ENCODE results near the gene SLC2A2. TPM values are rescaled to one million over a fixed set of nuclear protein-coding genes. Genes with fewer than 3 reads are reported as not detected.
"Not testable (repeated sequence)": the region's sequence is repeated elsewhere in the genome, so short reads cannot be mapped to it uniquely, and the experiment has no call there.

SLC2A2 gene
- total RNA-seq, 1 experiment from 2014 or later = 0.03 TPM

- no peaks in the 10 kb centered on the region; the same call in 1 of the 2 replicates for H3K9me3 ChIP-seq
- no peaks in the 10 kb centered on the region for H3K27me3 ChIP-seq
- H3K36me3 ChIP-seq = no peaks in the 10 kb centered on the region
- no peak overlapping the region for H3K4me3 ChIP-seq
- DNase-seq = no peak
These were observed 51.6 kb downstream of the SLC2A2 start for GRCh38 chr3:170974872-170975271.

- not testable (repeated sequence) for H3K36me3 ChIP-seq, DNase-seq, H3K4me3 ChIP-seq, H3K9me3 ChIP-seq, H3K27me3 ChIP-seq
These were observed 53.6 kb downstream of the SLC2A2 start for GRCh38 chr3:170972917-170973316.

- no peak for DNase-seq
- Histone ChIP-seq H3K27me3 (no peaks in the 10 kb centered on the region), H3K36me3 (no peaks in the 10 kb centered on the region), H3K9me3 (no peaks in the 10 kb centered on the region), H3K4me3 (no peak overlapping the region)
These were observed 59.4 kb downstream of the SLC2A2 start for GRCh38 chr3:170967126-170967525.

- Histone ChIP-seq H3K36me3 (no peaks in the 10 kb centered on the region), H3K4me3 (no peak overlapping the region), H3K27me3 (no peaks in the 10 kb centered on the region), H3K9me3 (no peaks in the 10 kb centered on the region)
- DNase-seq = no peak
These were observed 60.0 kb downstream of the SLC2A2 start for GRCh38 chr3:170966495-170966894.

GRCh38 chr3:170962411-170962810 is 64.1 kb downstream of the SLC2A2 start:
- Histone ChIP-seq H3K4me3 (no peak overlapping the region), H3K27me3 (no peaks in the 10 kb centered on the region)
- DNase-seq = no peak

GRCh38 chr3:170961616-170962400 is 64.7 kb downstream of the SLC2A2 start:
- Histone ChIP-seq H3K36me3 (no peaks in the 10 kb centered on the region), H3K27me3 (no peaks in the 10 kb centered on the region)
- no peak for DNase-seq

More at GRCh38 chr3:170962411-170962810, 64.1 kb downstream of the SLC2A2 start:
- H3K9me3 ChIP-seq = no peaks in the 10 kb centered on the region
- H3K36me3 ChIP-seq = no peaks in the 10 kb centered on the region

GRCh38 chr3:170959457-170959856 is 67.1 kb downstream of the SLC2A2 start:
- no peak for DNase-seq
- Histone ChIP-seq H3K27me3 (no peaks in the 10 kb centered on the region), H3K36me3 (no peaks in the 10 kb centered on the region), H3K9me3 (no peaks in the 10 kb centered on the region), H3K4me3 (no peak overlapping the region)

More at GRCh38 chr3:170961616-170962400, 64.7 kb downstream of the SLC2A2 start:
- Histone ChIP-seq H3K9me3 (no peaks in the 10 kb centered on the region), H3K4me3 (no peak overlapping the region)

GRCh38 chr3:170956647-170957046 is 69.9 kb downstream of the SLC2A2 start:
- Histone ChIP-seq H3K9me3 (no peaks in the 10 kb centered on the region), H3K36me3 (no peaks in the 10 kb centered on the region), H3K4me3 (no peak overlapping the region), H3K27me3 (no peaks in the 10 kb centered on the region)
- no peak for DNase-seq

- H3K4me3 ChIP-seq = no peak overlapping the region
- peaks cover 3% of the 10 kb centered on the region; the same call in 1 of the 2 replicates for H3K27me3 ChIP-seq
- H3K36me3 ChIP-seq = no peaks in the 10 kb centered on the region
- H3K9me3 ChIP-seq = no peaks in the 10 kb centered on the region
- DNase-seq = no peak
These were observed 72.8 kb downstream of the SLC2A2 start for GRCh38 chr3:170953736-170954135.

GRCh38 chr3:170953229-170953628 is 73.3 kb downstream of the SLC2A2 start:
- peaks cover 3% of the 10 kb centered on the region; the same call in 1 of the 2 replicates for H3K27me3 ChIP-seq
- no peaks in the 10 kb centered on the region for H3K9me3 ChIP-seq
- H3K4me3 ChIP-seq = no peak overlapping the region
- no peaks in the 10 kb centered on the region for H3K36me3 ChIP-seq
- no peak for DNase-seq

GRCh38 chr3:170949211-170949610 is 77.3 kb downstream of the SLC2A2 start:
- H3K9me3 ChIP-seq = no peaks in the 10 kb centered on the region
- H3K4me3 ChIP-seq = no peak overlapping the region
- no peaks in the 10 kb centered on the region for H3K36me3 ChIP-seq
- no peak for DNase-seq
- H3K27me3 ChIP-seq = peaks cover 3% of the 10 kb centered on the region; the same call in 1 of the 2 replicates

- no peak for DNase-seq
- Histone ChIP-seq H3K36me3 (no peaks in the 10 kb centered on the region), H3K4me3 (no peak overlapping the region), H3K27me3 (peaks cover 3% of the 10 kb centered on the region; the same call in 1 of the 2 replicates), H3K9me3 (peaks cover 2% of the 10 kb centered on the region; the same call in 1 of the 2 replicates)
These were observed 79.3 kb downstream of the SLC2A2 start for GRCh38 chr3:170947018-170947769.

Other genes starting within 250 kb of the SLC2A2 start
- gene RPL22L1, start 156.5 kb downstream of the SLC2A2 start, total RNA-seq (2014; rRNA removed; shearing (Covaris generic); ENCODE audit: low replicate concordance) = 249 and 594 TPM in 2 replicates
- gene EIF5A2, start 118.1 kb downstream of the SLC2A2 start, total RNA-seq (2014; rRNA removed; shearing (Covaris generic); ENCODE audit: low replicate concordance) = 15.4 and 25.1 TPM in 2 replicates